ENCODE results near the gene ORC5. TPM values are rescaled to one million over a fixed set of nuclear protein-coding genes. Genes with fewer than 3 reads are reported as not detected.

Gene ORC5
- total and polyA plus RNA-seq, 2 donors from 2014 or later, result 13.2 to 18.4 TPM

DNA sequence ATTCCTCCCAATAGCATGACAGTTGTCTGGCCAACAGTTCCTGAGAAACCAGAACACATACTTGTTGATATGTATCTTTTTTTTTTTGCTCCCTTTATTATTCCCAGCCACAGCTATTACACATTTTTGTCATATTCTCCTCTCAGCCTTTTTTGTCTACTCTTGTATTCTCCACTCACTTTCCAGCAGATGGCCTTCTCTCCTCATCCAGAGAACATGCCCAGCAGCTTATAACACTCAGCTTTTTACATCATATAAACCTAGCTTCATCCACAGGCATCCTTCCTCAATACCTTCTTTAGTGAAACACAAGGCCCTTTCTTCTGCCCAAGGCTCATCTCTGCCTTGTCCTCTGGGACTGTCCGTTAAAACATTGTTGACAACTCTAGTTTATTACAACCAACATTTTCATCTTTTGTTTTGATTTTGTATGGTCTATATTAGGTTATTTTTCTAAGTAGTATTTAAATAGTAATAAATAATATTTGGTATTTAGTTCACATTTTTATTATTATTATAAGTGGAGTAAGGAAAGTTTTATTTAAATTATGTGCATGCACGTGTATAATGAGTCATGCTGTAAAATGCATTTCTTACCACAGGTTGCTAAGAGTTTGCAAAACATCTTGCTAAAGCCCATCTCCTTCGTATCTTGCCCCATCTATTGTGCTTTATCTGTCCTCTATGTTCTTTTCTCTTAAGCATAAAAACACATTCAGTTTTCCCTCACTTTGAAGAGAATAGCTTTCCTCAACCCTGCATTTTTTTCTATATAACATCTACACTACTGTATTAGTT, 101.5 kb downstream of the ORC5 start:
- Histone ChIP-seq H3K9ac (ENCODE audit: low read length in 3 of 3) (no peak overlapping the region), H3K27me3 (ENCODE audit: control insufficient read depth, insufficient read depth, low read length) (no peaks in the 10 kb centered on the region), H3K9me3 (ENCODE audit: control insufficient read depth in 2 of 3, insufficient read depth in 1 of 3, low read length in 3 of 3) (no peaks in the 10 kb centered on the region), H3K27ac (ENCODE audit: low read depth in 2 of 2, low read length in 2 of 2) (no peak overlapping the region), H3K4me1 (ENCODE audit: control insufficient read depth in 2 of 3, insufficient read depth in 2 of 3, low read depth in 1 of 3, low read length in 3 of 3) (no peaks in the 10 kb centered on the region), H3K4me3 (ENCODE audit: low read length in 3 of 3) (no peak overlapping the region), H3K36me3 (ENCODE audit: control insufficient read depth in 2 of 3, insufficient read depth in 3 of 3, low read length in 3 of 3) (no peaks in the 10 kb centered on the region)
- TF ChIP-seq, protein P1, sequence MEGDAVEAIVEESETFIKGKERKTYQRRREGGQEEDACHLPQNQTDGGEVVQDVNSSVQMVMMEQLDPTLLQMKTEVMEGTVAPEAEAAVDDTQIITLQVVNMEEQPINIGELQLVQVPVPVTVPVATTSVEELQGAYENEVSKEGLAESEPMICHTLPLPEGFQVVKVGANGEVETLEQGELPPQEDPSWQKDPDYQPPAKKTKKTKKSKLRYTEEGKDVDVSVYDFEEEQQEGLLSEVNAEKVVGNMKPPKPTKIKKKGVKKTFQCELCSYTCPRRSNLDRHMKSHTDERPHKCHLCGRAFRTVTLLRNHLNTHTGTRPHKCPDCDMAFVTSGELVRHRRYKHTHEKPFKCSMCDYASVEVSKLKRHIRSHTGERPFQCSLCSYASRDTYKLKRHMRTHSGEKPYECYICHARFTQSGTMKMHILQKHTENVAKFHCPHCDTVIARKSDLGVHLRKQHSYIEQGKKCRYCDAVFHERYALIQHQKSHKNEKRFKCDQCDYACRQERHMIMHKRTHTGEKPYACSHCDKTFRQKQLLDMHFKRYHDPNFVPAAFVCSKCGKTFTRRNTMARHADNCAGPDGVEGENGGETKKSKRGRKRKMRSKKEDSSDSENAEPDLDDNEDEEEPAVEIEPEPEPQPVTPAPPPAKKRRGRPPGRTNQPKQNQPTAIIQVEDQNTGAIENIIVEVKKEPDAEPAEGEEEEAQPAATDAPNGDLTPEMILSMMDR (IDR thresholded peaks at IDR 0.05; ENCODE audit: borderline replicate concordance, extremely low read depth, insufficient read depth), result no peak
- DNase-seq (no peak), FAIRE-seq (no peak)
- intact Hi-C loops (cut with DNase I), result no loop called here

DNA sequence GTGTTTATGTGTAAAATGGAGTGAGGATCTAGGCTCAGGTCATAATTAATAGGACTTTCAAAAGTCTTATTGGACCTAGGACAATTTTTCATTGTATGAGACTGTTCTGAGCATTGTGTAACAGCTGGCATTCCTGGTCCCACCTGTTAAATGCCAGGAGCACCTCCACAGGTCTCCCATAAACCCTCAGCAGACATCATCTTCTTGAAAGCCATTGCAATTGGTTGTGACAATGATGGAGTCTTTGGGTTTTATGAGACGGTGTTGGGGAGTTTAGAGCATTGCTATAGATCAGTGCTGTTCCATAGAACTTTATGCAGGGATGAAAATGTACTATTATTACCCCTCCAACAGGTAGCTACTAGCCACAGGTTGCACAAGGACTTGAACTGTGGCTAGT, 108.9 kb downstream of the ORC5 start:
- Histone ChIP-seq H3K4me3 (ENCODE audit: low read length in 3 of 3) (no peak overlapping the region), H3K36me3 (ENCODE audit: control insufficient read depth in 2 of 3, insufficient read depth in 3 of 3, low read length in 3 of 3) (no peaks in the 10 kb centered on the region), H3K9ac (ENCODE audit: low read length in 3 of 3) (no peak overlapping the region), H3K9me3 (ENCODE audit: control insufficient read depth in 2 of 3, insufficient read depth in 1 of 3, low read length in 3 of 3) (no peaks in the 10 kb centered on the region), H3K27me3 (ENCODE audit: control insufficient read depth, insufficient read depth, low read length) (no peaks in the 10 kb centered on the region), H3K4me1 (ENCODE audit: control insufficient read depth in 2 of 3, insufficient read depth in 2 of 3, low read depth in 1 of 3, low read length in 3 of 3) (no peaks in the 10 kb centered on the region), H3K27ac (ENCODE audit: low read depth in 2 of 2, low read length in 2 of 2) (no peak overlapping the region)
- intact Hi-C loops (cut with DNase I), result no loop called here
- FAIRE-seq (no peak), DNase-seq (no peak)
- TF ChIP-seq, protein P1 (IDR thresholded peaks at IDR 0.05; ENCODE audit: borderline replicate concordance, extremely low read depth, insufficient read depth), result no peak

DNA sequence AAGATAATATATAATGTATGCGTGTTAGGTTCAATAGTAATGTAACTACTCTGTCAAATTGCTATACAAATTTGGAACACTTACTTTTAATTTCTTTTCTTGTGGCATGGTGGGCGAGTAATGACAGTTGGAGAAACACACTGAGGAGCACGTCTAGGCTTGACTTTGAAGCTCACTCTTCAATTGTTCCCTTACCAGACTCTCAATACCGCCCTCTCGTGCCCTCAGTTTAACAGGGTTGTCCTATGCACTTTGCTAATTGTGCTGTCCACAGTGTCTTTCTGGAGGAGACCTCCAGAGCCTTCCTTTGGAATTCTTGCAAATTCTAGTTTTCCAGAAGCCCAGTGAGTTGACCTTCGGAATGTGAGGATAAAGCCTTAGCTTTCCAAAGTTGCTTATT, 111.1 kb downstream of the ORC5 start:
- no peaks in the 10 kb centered on the region for H3K4me1 ChIP-seq (ENCODE audit: control insufficient read depth in 2 of 3, insufficient read depth in 2 of 3, low read depth in 1 of 3, low read length in 3 of 3)
- no peaks in the 10 kb centered on the region for H3K27me3 ChIP-seq (ENCODE audit: control insufficient read depth, insufficient read depth, low read length)
- TF ChIP-seq, protein P1 (IDR thresholded peaks at IDR 0.05; ENCODE audit: borderline replicate concordance, extremely low read depth, insufficient read depth), result no peak
- H3K4me3 ChIP-seq (ENCODE audit: low read length in 3 of 3), result no peak overlapping the region
- no peak overlapping the region for H3K27ac ChIP-seq (ENCODE audit: low read depth in 2 of 2, low read length in 2 of 2)
- no peak for DNase-seq
- no peaks in the 10 kb centered on the region for H3K36me3 ChIP-seq (ENCODE audit: control insufficient read depth in 2 of 3, insufficient read depth in 3 of 3, low read length in 3 of 3)
- no peak for FAIRE-seq
- no peak overlapping the region for H3K9ac ChIP-seq (ENCODE audit: low read length in 3 of 3)
- H3K9me3 ChIP-seq (ENCODE audit: control insufficient read depth in 2 of 3, insufficient read depth in 1 of 3, low read length in 3 of 3), result no peaks in the 10 kb centered on the region
- intact Hi-C loops (cut with DNase I), result no loop called here

All from kidney (tissue), 14 donors.